ENCODE measurements around the gene NR5A2. TPM values are rescaled to one million over a fixed set of nuclear protein-coding genes. Genes with fewer than 3 reads are reported as not detected.

NR5A2 gene
- total and polyA plus RNA-seq, 7 donors = 0.49 to 13.8 (median 1.9) TPM

GRCh38 chr1:200116324-200116723 is 88.8 kb downstream of the NR5A2 start:
- intact Hi-C loops (cut with DNase I) = no loop called here
- H3K27ac ChIP-seq = no peak overlapping the region
- H3K4me3 ChIP-seq = no peak overlapping the region
- TF ChIP-seq EP300 (IDR thresholded peaks at IDR 0.05) = no peak
- TF ChIP-seq POLR2A (IDR thresholded peaks at IDR 0.05) = no peak
- no peak for TF ChIP-seq CTCF (IDR thresholded peaks at IDR 0.05)
- TF ChIP-seq POLR2AphosphoS5 (IDR thresholded peaks at IDR 0.05) = no peak
- no peaks in the 10 kb centered on the region for H3K36me3 ChIP-seq
- H3K9me3 ChIP-seq = no peaks in the 10 kb centered on the region
- 92 to 93% methylated on average over 1 of the region's 1 CpG for WGBS, 2 donors
- H3K4me1 ChIP-seq = no peaks in the 10 kb centered on the region
- H3K27me3 ChIP-seq = no peaks in the 10 kb centered on the region
- DNase-seq = no peak

- H3K27me3 ChIP-seq = no peaks in the 10 kb centered on the region
- intact Hi-C loops (cut with DNase I) = no loop called here
- no peak for DNase-seq
- no peak overlapping the region for H3K27ac ChIP-seq
- no peaks in the 10 kb centered on the region for H3K9me3 ChIP-seq
- no peaks in the 10 kb centered on the region for H3K36me3 ChIP-seq
- H3K4me3 ChIP-seq = no peak overlapping the region
- WGBS, 2 donors = 83 to 89% methylated on average over 3 of the region's 3 CpGs
- TF ChIP-seq POLR2AphosphoS5 (IDR thresholded peaks at IDR 0.05) (no peak), POLR2A (IDR thresholded peaks at IDR 0.05) (no peak), CTCF (IDR thresholded peaks at IDR 0.05) (no peak), EP300 (IDR thresholded peaks at IDR 0.05) (no peak)
- no peaks in the 10 kb centered on the region for H3K4me1 ChIP-seq
These were observed 91.4 kb downstream of the NR5A2 start for GRCh38 chr1:200118779-200119505.

GRCh38 chr1:200121421-200121820 is 93.9 kb downstream of the NR5A2 start:
- H3K27ac ChIP-seq = no peak overlapping the region
- no peaks in the 10 kb centered on the region for H3K9me3 ChIP-seq
- H3K4me1 ChIP-seq = no peaks in the 10 kb centered on the region
- intact Hi-C loops (cut with DNase I) = no loop called here
- DNase-seq = no peak
- no peak overlapping the region for H3K4me3 ChIP-seq
- no peaks in the 10 kb centered on the region for H3K27me3 ChIP-seq
- no peak for TF ChIP-seq EP300 (IDR thresholded peaks at IDR 0.05)
- no peak for TF ChIP-seq CTCF (IDR thresholded peaks at IDR 0.05)
- TF ChIP-seq POLR2AphosphoS5 (IDR thresholded peaks at IDR 0.05) = no peak
- no peak for TF ChIP-seq POLR2A (IDR thresholded peaks at IDR 0.05)
- no peaks in the 10 kb centered on the region for H3K36me3 ChIP-seq

- 91 to 94% methylated on average over 1 of the region's 1 CpG for WGBS, 2 donors
- DNase-seq = no peak
- TF ChIP-seq CTCF (IDR thresholded peaks at IDR 0.05) (no peak), POLR2AphosphoS5 (IDR thresholded peaks at IDR 0.05) (no peak), POLR2A (IDR thresholded peaks at IDR 0.05) (no peak), EP300 (IDR thresholded peaks at IDR 0.05) (no peak)
- H3K27me3 ChIP-seq = no peaks in the 10 kb centered on the region
- H3K36me3 ChIP-seq = no peaks in the 10 kb centered on the region
- intact Hi-C loops (cut with DNase I) = no loop called here
- no peak overlapping the region for H3K4me3 ChIP-seq
- no peak overlapping the region for H3K27ac ChIP-seq
- H3K9me3 ChIP-seq = no peaks in the 10 kb centered on the region
- H3K4me1 ChIP-seq = no peaks in the 10 kb centered on the region
These were observed 96.8 kb downstream of the NR5A2 start for GRCh38 chr1:200124309-200124708.

- DNase-seq = no peak
- no peaks in the 10 kb centered on the region for H3K36me3 ChIP-seq
- no peaks in the 10 kb centered on the region for H3K9me3 ChIP-seq
- H3K4me3 ChIP-seq = no peak overlapping the region
- no peaks in the 10 kb centered on the region for H3K27me3 ChIP-seq
- no peak overlapping the region for H3K27ac ChIP-seq
- TF ChIP-seq POLR2A (IDR thresholded peaks at IDR 0.05) (no peak), EP300 (IDR thresholded peaks at IDR 0.05) (no peak), POLR2AphosphoS5 (IDR thresholded peaks at IDR 0.05) (no peak), CTCF (IDR thresholded peaks at IDR 0.05) (no peak)
- intact Hi-C loops (cut with DNase I) = no loop called here
- WGBS, 2 donors = 93 to 97% methylated on average over 7 of the region's 7 CpGs
- H3K4me1 ChIP-seq = no peaks in the 10 kb centered on the region
These were observed 100.6 kb downstream of the NR5A2 start for GRCh38 chr1:200128081-200128480.
